HepG2 (cell line): ENCODE results near the gene GPHN. TPM values are rescaled to one million over a fixed set of nuclear protein-coding genes. Genes with fewer than 3 reads are reported as not detected.

Experiments
- ATAC-seq: fragments of 200-7000 bp; cut with Tn5 transposase; 3 replicates; pipeline ENCODE4 v1.9.1; 2020; ENCODE audit warnings: mild to moderate bottlenecking, moderate library complexity
- BruUV-seq: library from RNA; stranded (reverse); fragments of 400-500 nt; replicated peaks from 2 replicates; lab custom pipeline; 2021; lab: Mats Ljungman, UMichigan
- CTCF ChIA-PET: fragments of 300-600 bp; formaldehyde crosslinking; extraction: SDS; loops from one replicate; lab custom pipeline; 2021; ENCODE audit warnings: low total read pairs, inconsistent platforms, low intra/inter-chr PET ratio; lab: Yijun Ruan, JAX
- POLR2A ChIA-PET: fragments of 350-600 bp; sonication (Branson Sonifier 250); formaldehyde crosslinking; loops from one replicate; lab custom pipeline; 2020; ENCODE audit warnings: antibody characterized with exemption, inconsistent platforms; lab: Yijun Ruan, JAX
- DNase-seq: peaks from one replicate; pipeline ENCODE4 v3.0.0-alpha.2; 2015; ENCODE audit warnings: low spot score
- FAIRE-seq: peaks from 3 replicates; lab custom pipeline; 2011; peaks lifted over from hg19 to GRCh38; lab: Jason Lieb, UNC
- H2AFZ ChIP-seq: one replicate; pipeline ENCODE4 v1.6.1; 2011; ENCODE audit warnings: low read length, inconsistent platforms
- H3K27ac ChIP-seq: fragments of 300-600 bp; 3 replicates; pipeline ENCODE4 v1.8.0; 2011; ENCODE audit warnings: mixed run types, mild to moderate bottlenecking, mixed read lengths, low read length, inconsistent platforms; ENCODE audit not compliant: insufficient read depth; ENCODE audit errors: extremely low read length
- H3K27me3 ChIP-seq, 2 experiments: fragments of 200-600 bp in 1 of 2; 2 replicates in 1 of 2; 3 replicates in 1 of 2; pipeline versions ENCODE4 v1.6.0 to v1.8.0; 2011; ENCODE audit warnings: low read length in 2 of 2, mild to moderate bottlenecking in 2 of 2, moderate library complexity in 2 of 2, inconsistent platforms in 1 of 2; ENCODE audit not compliant: insufficient read depth in 2 of 2, control insufficient read depth in 1 of 2
- H3K36me3 ChIP-seq, 2 experiments: fragments of 200-600 bp in 1 of 2; replicated peaks in 1 of 2; 2 replicates in 1 of 2; 3 replicates in 1 of 2; pipeline versions ENCODE4 v1.5.1 to v1.8.0; 2011; ENCODE audit warnings: low read length in 2 of 2, inconsistent platforms in 1 of 2; ENCODE audit not compliant: insufficient read depth in 2 of 2, control insufficient read depth in 1 of 2
- H3K4me1 ChIP-seq: 2 replicates; pipeline ENCODE4 v1.5.1; 2012; ENCODE audit warnings: low read length, inconsistent platforms; ENCODE audit not compliant: insufficient read depth
- H3K4me2 ChIP-seq: 2 replicates; pipeline ENCODE4 v1.6.0; 2011; ENCODE audit warnings: low read depth, low read length, inconsistent platforms
- H3K4me3 ChIP-seq, 3 experiments: fragments of 200-600 bp in 1 of 3; sonication (generic), shearing (Covaris generic) in 1 of 3; replicated peaks in 1 of 3; 2 replicates each; pipeline ENCODE4 v1.5.1; 2011 to 2016; ENCODE audit warnings: low read length in 3 of 3, inconsistent platforms in 2 of 3, low read depth in 2 of 3, mild to moderate bottlenecking in 2 of 3, control low read depth in 1 of 3, mixed read lengths in 1 of 3; ENCODE audit not compliant: insufficient read depth in 1 of 3
- H3K79me2 ChIP-seq: one replicate; pipeline ENCODE4 v1.6.1; 2011; ENCODE audit warnings: low read length, inconsistent platforms; ENCODE audit not compliant: insufficient read depth
- H3K9ac ChIP-seq: 2 replicates; pipeline ENCODE4 v1.6.0; 2011; ENCODE audit warnings: mild to moderate bottlenecking, low read depth, low read length, inconsistent platforms; ENCODE audit not compliant: insufficient read depth
- H3K9me3 ChIP-seq: 2 replicates; pipeline ENCODE4 v1.5.1; 2012; ENCODE audit warnings: mild to moderate bottlenecking, low read length
- H4K20me1 ChIP-seq: 2 replicates; pipeline ENCODE4 v1.6.0; 2011; ENCODE audit warnings: inconsistent platforms, mild to moderate bottlenecking, low read length, moderate library complexity; ENCODE audit not compliant: insufficient read depth
- ATF7-NPFF ChIP-seq: sonication (generic); formaldehyde crosslinking; IDR thresholded peaks from 2 replicates; pipeline ENCODE4 v1.8.1; 2023; ENCODE audit warnings: mild to moderate bottlenecking, low read depth, missing genetic modification reagents, moderate library complexity
- CHCHD3 ChIP-seq: sonication (generic); formaldehyde crosslinking; IDR thresholded peaks from 2 replicates; pipeline ENCODE4 v1.8.0; 2022; ENCODE audit warnings: mild to moderate bottlenecking, missing genetic modification reagents, moderate library complexity
- HNRNPUL1 ChIP-seq: fragments of 200-400 bp; formaldehyde crosslinking; IDR thresholded peaks from 2 replicates; pipeline ENCODE4 v1.6.1; 2017; ENCODE audit warnings: low read depth, mild to moderate bottlenecking, low read length, moderate library complexity
- HOXA3 ChIP-seq: sonication (generic); formaldehyde crosslinking; IDR thresholded peaks from 2 replicates; pipeline ENCODE4 v1.5.0; 2020; ENCODE audit warnings: missing genetic modification reagents
- KDM1A ChIP-seq: IDR thresholded peaks from 2 replicates; pipeline ENCODE4 v1.6.1; 2016; ENCODE audit warnings: missing compliant biosample characterization
- SNAPC2 ChIP-seq: sonication (generic); formaldehyde crosslinking; IDR thresholded peaks from 2 replicates; pipeline ENCODE4 v1.8.1; 2022; ENCODE audit warnings: mild to moderate bottlenecking, missing genetic modification reagents
- SOX6 ChIP-seq, 2 experiments: fragments of 450-650 bp in 1 of 2; sonication (generic) in 1 of 2; formaldehyde crosslinking in 1 of 2; IDR thresholded peaks; 2 replicates each; pipeline versions ENCODE4 v1.4.0 to v1.6.1; 2017 to 2020; ENCODE audit warnings: antibody characterized with exemption in 1 of 2, mild to moderate bottlenecking in 1 of 2, missing genetic modification reagents in 1 of 2
- STAG1 ChIP-seq: sonication (generic); formaldehyde crosslinking; IDR thresholded peaks from 2 replicates; pipeline ENCODE4 v1.4.0; 2020; ENCODE audit warnings: missing genetic modification reagents
- ZNF260 ChIP-seq: sonication (generic); formaldehyde crosslinking; IDR thresholded peaks from 2 replicates; pipeline ENCODE4 v1.4.0; 2020; ENCODE audit warnings: missing genetic modification reagents, low read depth, mild to moderate bottlenecking, borderline replicate concordance
- ZNF367 ChIP-seq: sonication (generic); formaldehyde crosslinking; IDR thresholded peaks from 2 replicates; pipeline ENCODE4 v1.4.0; 2020; ENCODE audit warnings: missing genetic modification reagents, borderline replicate concordance
- ZNF530 ChIP-seq: sonication (generic); formaldehyde crosslinking; IDR thresholded peaks from 2 replicates; pipeline ENCODE4 v1.5.0; 2020; ENCODE audit warnings: low read depth, mild to moderate bottlenecking, missing genetic modification reagents
- ZNF569 ChIP-seq: sonication (generic); formaldehyde crosslinking; IDR thresholded peaks from 2 replicates; pipeline ENCODE4 v1.5.0; 2020; ENCODE audit warnings: mild to moderate bottlenecking, missing genetic modification reagents, moderate library complexity, borderline replicate concordance
- in situ Hi-C: cut with HindIII; loops from 2 replicates; pipeline ENCODE4 v1.10.0; 2017; ENCODE audit warnings: low pct_unique_long_range_greater_than_20kb; ENCODE audit not compliant: extremely low pct_ligation_motif_present
- intact Hi-C: fragments of 100-400 bp; cut with micrococcal nuclease; formaldehyde crosslinking; loops from one replicate; pipeline ENCODE4 v1.10.0; 2022; ENCODE audit not compliant: unreplicated experiment
- polyA plus RNA-seq, 8 experiments: library from polyadenylated mRNA; depleted of rRNA in 3 of 8; stranded (reverse) in 7 of 8; unstranded in 1 of 8; fragments of >200 nt; fragmentation: Illumina TruSeq in 4 of 8; extraction: Trizol in 4 of 8; gene quantifications; 2 replicates each; pipeline versions ENCODE4 v1.2.1 to v1.2.3, GENCODE V29; 2011 to 2016; ENCODE audit warnings: low read depth in 4 of 8, missing spikeins in 1 of 8, mixed read lengths in 1 of 8; ENCODE audit not compliant: insufficient read depth in 1 of 8
- total RNA-seq, 5 experiments: library from RNA; depleted of rRNA; stranded (reverse); fragments of >200 nt; fragmentation: Illumina TruSeq; extraction: Trizol; gene quantifications; 2 replicates each; pipeline ENCODE4 v1.2.3, GENCODE V29; 2016; ENCODE audit warnings: low read depth in 1 of 5
- TF ChIP-seq, protein P1 (sequence below): sonication (generic); formaldehyde crosslinking; IDR thresholded peaks from 2 replicates; pipeline ENCODE4 v1.8.0; 2023; ENCODE audit warnings: mild to moderate bottlenecking, missing genetic modification reagents
- TF ChIP-seq, protein P2 (sequence below): sonication (generic); formaldehyde crosslinking; IDR thresholded peaks from 2 replicates; pipeline ENCODE4 v1.4.0; 2020; ENCODE audit warnings: mild to moderate bottlenecking, missing genetic modification reagents
- TF ChIP-seq, protein P3 (sequence below): sonication (generic); formaldehyde crosslinking; IDR thresholded peaks from 2 replicates; pipeline ENCODE4 v1.9.0; 2021; ENCODE audit warnings: missing genetic modification reagents, mild to moderate bottlenecking, borderline replicate concordance

The GPHN gene
- total and polyA plus RNA-seq, 2 of the 13 experiments (the other 11 are each of a cell fraction or from before 2014, with no cell fraction given): 12.7 to 19.2 TPM

DNA sequence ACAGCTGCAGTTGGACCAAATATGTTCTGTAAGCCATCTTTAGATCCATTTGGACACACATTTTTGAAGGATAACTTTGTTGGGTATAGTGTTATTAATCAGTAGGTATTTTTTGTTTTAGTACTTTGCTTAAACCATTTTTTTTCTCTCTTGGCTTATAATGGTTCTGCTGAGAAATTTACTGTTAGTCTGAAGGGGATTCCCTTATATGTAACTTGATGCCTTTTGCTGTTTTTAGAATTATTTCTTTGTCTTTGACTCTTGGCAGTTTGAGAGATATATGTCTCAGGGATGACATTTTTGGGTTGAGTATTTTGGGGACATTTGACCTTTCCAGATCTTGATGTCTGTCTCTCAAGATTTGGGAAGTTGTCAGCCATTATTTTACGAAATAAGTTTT is 169.8 kb downstream of the GPHN start (continued):
- TF ChIP-seq SOX6 (IDR thresholded peaks at IDR 0.05): no peak
- TF ChIP-seq SOX6 (CRISPR knock-in tag; IDR thresholded peaks at IDR 0.05): no peak
- no peak for TF ChIP-seq STAG1
- no peak for TF ChIP-seq ZNF569 (CRISPR knock-in tag)
- TF ChIP-seq ZNF367: no peak
- TF ChIP-seq, all 625 proteins: peak for 0

DNA sequence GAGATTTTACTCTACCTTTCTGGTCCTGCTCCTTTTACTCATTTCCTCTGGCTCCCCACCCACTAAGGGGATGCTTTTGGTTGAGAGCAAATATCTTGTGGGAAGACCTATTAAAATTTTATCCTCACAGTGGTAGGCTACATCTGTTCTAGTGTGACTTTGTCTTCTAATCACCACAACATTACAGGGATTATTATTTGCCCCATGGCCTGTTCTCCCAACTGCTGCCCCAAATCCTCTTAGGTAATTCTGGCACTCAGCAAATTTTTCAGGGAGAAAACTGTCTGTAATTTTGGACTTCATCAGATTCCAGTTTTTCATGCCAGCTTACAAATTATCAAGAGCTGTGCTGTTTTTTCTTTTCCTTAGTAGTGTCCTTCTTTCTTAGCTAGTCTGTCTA is 172.3 kb downstream of the GPHN start:
- Histone ChIP-seq H3K4me1 (no peaks in the 10 kb centered on the region), H3K79me2 (peaks cover 7% of the 10 kb centered on the region), H4K20me1 (no peaks in the 10 kb centered on the region), H3K36me3 (no peaks in the 10 kb centered on the region), H2AFZ (no peak overlapping the region), H3K4me2 (no peak overlapping the region), H3K27ac (no peak overlapping the region), H3K27me3 (no peaks in the 10 kb centered on the region), H3K9me3 (peaks cover 18% of the 10 kb centered on the region)
- DNase-seq: no peak
- BruUV-seq: no TSS peak
- ATAC-seq: no peak
- TF ChIP-seq CHCHD3 (CRISPR knock-in tag): no peak
- no peak for TF ChIP-seq SNAPC2 (CRISPR knock-in tag)
- TF ChIP-seq ZNF530 (CRISPR knock-in tag): no peak
- TF ChIP-seq KDM1A (CRISPR knock-in tag): no peak
- TF ChIP-seq HNRNPUL1: no peak
- TF ChIP-seq, protein P1, sequence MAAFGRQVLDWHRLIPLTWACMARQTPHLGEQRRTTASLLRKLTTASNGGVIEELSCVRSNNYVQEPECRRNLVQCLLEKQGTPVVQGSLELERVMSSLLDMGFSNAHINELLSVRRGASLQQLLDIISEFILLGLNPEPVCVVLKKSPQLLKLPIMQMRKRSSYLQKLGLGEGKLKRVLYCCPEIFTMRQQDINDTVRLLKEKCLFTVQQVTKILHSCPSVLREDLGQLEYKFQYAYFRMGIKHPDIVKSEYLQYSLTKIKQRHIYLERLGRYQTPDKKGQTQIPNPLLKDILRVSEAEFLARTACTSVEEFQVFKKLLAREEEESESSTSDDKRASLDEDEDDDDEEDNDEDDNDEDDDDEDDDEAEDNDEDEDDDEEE (CRISPR knock-in tag): no peak
- TF ChIP-seq, protein P2, sequence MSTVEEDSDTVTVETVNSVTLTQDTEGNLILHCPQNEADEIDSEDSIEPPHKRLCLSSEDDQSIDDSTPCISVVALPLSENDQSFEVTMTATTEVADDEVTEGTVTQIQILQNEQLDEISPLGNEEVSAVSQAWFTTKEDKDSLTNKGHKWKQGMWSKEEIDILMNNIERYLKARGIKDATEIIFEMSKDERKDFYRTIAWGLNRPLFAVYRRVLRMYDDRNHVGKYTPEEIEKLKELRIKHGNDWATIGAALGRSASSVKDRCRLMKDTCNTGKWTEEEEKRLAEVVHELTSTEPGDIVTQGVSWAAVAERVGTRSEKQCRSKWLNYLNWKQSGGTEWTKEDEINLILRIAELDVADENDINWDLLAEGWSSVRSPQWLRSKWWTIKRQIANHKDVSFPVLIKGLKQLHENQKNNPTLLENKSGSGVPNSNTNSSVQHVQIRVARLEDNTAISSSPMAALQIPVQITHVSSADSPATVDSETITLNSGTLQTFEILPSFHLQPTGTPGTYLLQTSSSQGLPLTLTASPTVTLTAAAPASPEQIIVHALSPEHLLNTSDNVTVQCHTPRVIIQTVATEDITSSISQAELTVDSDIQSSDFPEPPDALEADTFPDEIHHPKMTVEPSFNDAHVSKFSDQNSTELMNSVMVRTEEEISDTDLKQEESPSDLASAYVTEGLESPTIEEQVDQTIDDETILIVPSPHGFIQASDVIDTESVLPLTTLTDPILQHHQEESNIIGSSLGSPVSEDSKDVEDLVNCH: no peak
- TF ChIP-seq ATF7-NPFF (CRISPR knock-in tag): no peak
- no peak for TF ChIP-seq ZNF260 (CRISPR knock-in tag)
- TF ChIP-seq HOXA3: no peak
- TF ChIP-seq, protein P3, sequence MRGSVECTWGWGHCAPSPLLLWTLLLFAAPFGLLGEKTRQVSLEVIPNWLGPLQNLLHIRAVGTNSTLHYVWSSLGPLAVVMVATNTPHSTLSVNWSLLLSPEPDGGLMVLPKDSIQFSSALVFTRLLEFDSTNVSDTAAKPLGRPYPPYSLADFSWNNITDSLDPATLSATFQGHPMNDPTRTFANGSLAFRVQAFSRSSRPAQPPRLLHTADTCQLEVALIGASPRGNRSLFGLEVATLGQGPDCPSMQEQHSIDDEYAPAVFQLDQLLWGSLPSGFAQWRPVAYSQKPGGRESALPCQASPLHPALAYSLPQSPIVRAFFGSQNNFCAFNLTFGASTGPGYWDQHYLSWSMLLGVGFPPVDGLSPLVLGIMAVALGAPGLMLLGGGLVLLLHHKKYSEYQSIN (CRISPR knock-in tag): no peak
- TF ChIP-seq, all 625 proteins: peak for 0
- ChIA-PET CTCF (no interaction called here), POLR2A (no interaction called here)
- no peak for FAIRE-seq
- H3K4me3 ChIP-seq: no peak overlapping the region
- intact Hi-C loops: no loop called here
- in situ Hi-C loops: no loop called here
- H3K9ac ChIP-seq: no peak overlapping the region
